Aorta (tissue), 5 donors: Measurements from ENCODE around the gene FLNA. TPM values are rescaled to one million over a fixed set of nuclear protein-coding genes. Genes with fewer than 3 reads are reported as not detected.
"Not testable (repeated sequence)": the region's sequence is repeated elsewhere in the genome, so short reads cannot be mapped to it uniquely, and the experiment has no call there.

Experiments used
- ATAC-seq: fragments of 200-7000 bp; cut with Tn5 transposase; one replicate; pipeline ENCODE4 v1.9.1; 2022; ENCODE audit warnings: moderate library complexity; ENCODE audit not compliant: low FRiP score
- DNase-seq, 2 donors: peaks; one replicate each; pipeline ENCODE4 v3.0.0-alpha.2; 2020
- H3K27ac ChIP-seq, 2 donors: one replicate each; pipeline ENCODE4 v1.5.1; 2013; ENCODE audit warnings: low read length in 2 of 2, mild to moderate bottlenecking in 2 of 2, moderate library complexity in 2 of 2, control low read depth in 1 of 2, inconsistent platforms in 1 of 2, low read depth in 1 of 2
- H3K27me3 ChIP-seq, 2 donors: one replicate each; pipeline ENCODE4 v1.6.1; 2013; ENCODE audit warnings: control low read depth in 1 of 2, low read length in 1 of 2, mild to moderate bottlenecking in 1 of 2, moderate library complexity in 1 of 2; ENCODE audit not compliant: insufficient read depth in 2 of 2, control insufficient read depth in 1 of 2
- H3K36me3 ChIP-seq, 2 donors: one replicate each; pipeline ENCODE4 v1.6.1; 2013; ENCODE audit warnings: control low read depth in 1 of 2, low read length in 1 of 2, mild to moderate bottlenecking in 1 of 2; ENCODE audit not compliant: insufficient read depth in 2 of 2, control insufficient read depth in 1 of 2
- H3K4me1 ChIP-seq, 2 donors: one replicate each; pipeline ENCODE4 v1.6.1; 2013; ENCODE audit warnings: low read length in 2 of 2, control low read depth in 1 of 2, mild to moderate bottlenecking in 1 of 2, moderate library complexity in 1 of 2; ENCODE audit not compliant: insufficient read depth in 2 of 2, control insufficient read depth in 1 of 2
- H3K4me3 ChIP-seq, 2 donors: one replicate each; pipeline ENCODE4 v1.5.1; 2013; ENCODE audit warnings: low read length in 2 of 2, control low read depth in 1 of 2, mild to moderate bottlenecking in 1 of 2
- H3K9me3 ChIP-seq: one replicate; pipeline ENCODE4 v1.6.1; 2013; ENCODE audit warnings: mild to moderate bottlenecking, low read length; ENCODE audit not compliant: control insufficient read depth
- WGBS, 2 donors: extraction: QIAGEN DNeasy Blood & Tissue Kit; methylation state at CpG; one replicate each; pipeline ENCODE4 v1.1.7; 2013; 5-methylcytosine and 5-hydroxymethylcytosine counted together
- intact Hi-C, 2 donors: fragments of 100-400 bp; cut with DNase I; formaldehyde crosslinking; loops; one replicate each; pipeline versions ENCODE4 v1.14.2 to v1.15.0; 2022
- polyA plus RNA-seq, 2 donors: library from polyadenylated mRNA; stranded (reverse); fragments of 200-250 nt; gene quantifications; one replicate each; pipeline ENCODE4 v1.2.3, GENCODE V29; 2013
- total RNA-seq, 2 donors: library from RNA; stranded (reverse); fragmentation: NEBNext Ultra II Directional; extraction: Animal tissue kit (Norgen Biotek cat#: 25700); gene quantifications; one replicate each; pipeline ENCODE4 v1.2.1, GENCODE V29; 2021
- donor health status: healthy with polysubstance abuse.
- donor health status: Bipolar disorder and iron deficiency.
- donor health status: DM: no; HTN: no; CAD: no.
- donor health status: DM: no; HTN: no; CAD: no.
- donor health status: DM: yes; HTN: yes; CAD: no.

The FLNA gene
- total and polyA plus RNA-seq, 4 donors = 515 to 7,857 (median 5,958) TPM

- H3K36me3 ChIP-seq, ATAC-seq, H3K27ac ChIP-seq, H3K9me3 ChIP-seq, H3K4me3 ChIP-seq, DNase-seq, intact Hi-C loops, H3K27me3 ChIP-seq, H3K4me1 ChIP-seq: not testable (repeated sequence)
- WGBS, 2 donors = 79 to 83% methylated on average over 7 of the region's 7 CpGs
Observed at GRCh38 chrX:154302998-154303397, 71.4 kb downstream of the FLNA start.

- no peak for ATAC-seq
- intact Hi-C loops = no loop called here
Observed at GRCh38 chrX:154300816-154301215, 73.6 kb downstream of the FLNA start.

More at GRCh38 chrX:154300816-154301215, 73.6 kb downstream of the FLNA start:
- WGBS, 2 donors = 93% methylated on average over 8 of the region's 8 CpGs
- Histone ChIP-seq H3K9me3 (no peaks in the 10 kb centered on the region), H3K4me1 (no peaks in the 10 kb centered on the region), H3K4me3 (no peak overlapping the region), H3K36me3 (no peaks in the 10 kb centered on the region), H3K27me3 (no peaks in the 10 kb centered on the region), H3K27ac (no peak overlapping the region)
- no peak for DNase-seq

Other genes with a start within 250 kb of the FLNA start
- not detected for gene OPN1LW, start 230.4 kb downstream of the FLNA start, total RNA-seq
- gene OPN1LW, start 230.4 kb downstream of the FLNA start, polyA plus RNA-seq = not detected
- not detected for gene OPN1MW, start 192.0 kb downstream of the FLNA start, total RNA-seq
- gene OPN1MW, start 192.0 kb downstream of the FLNA start, polyA plus RNA-seq = not detected
- not detected for gene OPN1MW2, start 154.9 kb downstream of the FLNA start, total RNA-seq
- not detected for gene OPN1MW2, start 154.9 kb downstream of the FLNA start, polyA plus RNA-seq
- not detected for gene OPN1MW3, start 117.1 kb downstream of the FLNA start, total RNA-seq
- gene OPN1MW3, start 117.1 kb downstream of the FLNA start, polyA plus RNA-seq = not detected
- not detected for gene TEX28, start 79.5 kb downstream of the FLNA start, total RNA-seq
- gene TEX28, start 79.5 kb downstream of the FLNA start, polyA plus RNA-seq = not detected
- under 1 TPM; 0.23 to 0.24 TPM for gene TKTL1, start 78.8 kb downstream of the FLNA start, total RNA-seq
- not detected for gene TKTL1, start 78.8 kb downstream of the FLNA start, polyA plus RNA-seq
- gene EMD, start 4.7 kb upstream of the FLNA start, total RNA-seq = 10 to 100 TPM; 49.9 to 73.1 TPM
- 100 to 1,000 TPM in 1 of 2 donors, 10 to 100 TPM in 1; 97.7 to 157 TPM for gene EMD, start 4.7 kb upstream of the FLNA start, polyA plus RNA-seq
- gene RPL10, start 23.7 kb upstream of the FLNA start, total RNA-seq = 1,000 to 10,000 TPM; 2,525 to 2,861 TPM
- gene RPL10, start 23.7 kb upstream of the FLNA start, polyA plus RNA-seq = 1,000 to 10,000 TPM; 7,028 to 7,505 TPM
- 10 to 100 TPM; 25.9 to 29.0 TPM for gene DNASE1L1, start 34.6 kb upstream of the FLNA start, total RNA-seq
- gene DNASE1L1, start 34.6 kb upstream of the FLNA start, polyA plus RNA-seq = 10 to 100 TPM; 37.3 to 46.2 TPM
- 10 to 100 TPM; 30.8 to 59.6 TPM for gene TAFAZZIN, start 36.9 kb upstream of the FLNA start, total RNA-seq
- gene TAFAZZIN, start 36.9 kb upstream of the FLNA start, polyA plus RNA-seq = 100 to 1,000 TPM in 1 of 2 donors, 1 to 10 TPM in 1; 5.5 to 129 TPM
- gene ATP6AP1, start 54.0 kb upstream of the FLNA start, total RNA-seq = 10 to 100 TPM; 63.3 to 63.5 TPM
- gene ATP6AP1, start 54.0 kb upstream of the FLNA start, polyA plus RNA-seq = 10 to 100 TPM; 44.1 to 77.5 TPM
- 100 to 1,000 TPM; 124 to 130 TPM for gene GDI1, start 62.5 kb upstream of the FLNA start, total RNA-seq
- 100 to 1,000 TPM in 1 of 2 donors, 10 to 100 TPM in 1; 77.0 to 209 TPM for gene GDI1, start 62.5 kb upstream of the FLNA start, polyA plus RNA-seq
- gene FAM50A, start 69.5 kb upstream of the FLNA start, total RNA-seq = 10 to 100 TPM; 57.1 to 62.9 TPM
- 100 to 1,000 TPM; 138 to 246 TPM for gene FAM50A, start 69.5 kb upstream of the FLNA start, polyA plus RNA-seq
- gene PLXNA3, start 83.6 kb upstream of the FLNA start, total RNA-seq = 10 to 100 TPM; 59.4 to 79.1 TPM
- 10 to 100 TPM in 1 of 2 donors, 1 to 10 TPM in 1; 6.5 to 39.7 TPM for gene PLXNA3, start 83.6 kb upstream of the FLNA start, polyA plus RNA-seq
- 1 to 10 TPM; 6.0 to 8.3 TPM for gene LAGE3, start 104.6 kb upstream of the FLNA start, total RNA-seq
- 1 to 10 TPM; 3.5 to 9.1 TPM for gene LAGE3, start 104.6 kb upstream of the FLNA start, polyA plus RNA-seq
- gene UBL4A, start 112.0 kb upstream of the FLNA start, total RNA-seq = 10 to 100 TPM; 20.5 to 27.2 TPM
- gene UBL4A, start 112.0 kb upstream of the FLNA start, polyA plus RNA-seq = 10 to 100 TPM; 24.3 to 26.6 TPM
- 10 to 100 TPM; 24.2 to 27.7 TPM for gene SLC10A3, start 116.0 kb upstream of the FLNA start, total RNA-seq
- 10 to 100 TPM; 16.8 to 38.8 TPM for gene SLC10A3, start 116.0 kb upstream of the FLNA start, polyA plus RNA-seq
- 10 to 100 TPM; 26.1 to 34.5 TPM for gene FAM3A, start 141.6 kb upstream of the FLNA start, total RNA-seq
- 100 to 1,000 TPM in 1 of 2 donors, 10 to 100 TPM in 1; 41.4 to 101 TPM for gene FAM3A, start 141.6 kb upstream of the FLNA start, polyA plus RNA-seq
- 10 to 100 TPM; 66.2 to 70.9 TPM for gene G6PD, start 172.2 kb upstream of the FLNA start, total RNA-seq
- 10 to 100 TPM; 19.7 to 61.8 TPM for gene G6PD, start 172.2 kb upstream of the FLNA start, polyA plus RNA-seq
- gene IKBKG, start 173.0 kb upstream of the FLNA start, total RNA-seq = 10 to 100 TPM; 30.3 to 31.8 TPM
- 10 to 100 TPM; 12.0 to 51.3 TPM for gene IKBKG, start 173.0 kb upstream of the FLNA start, polyA plus RNA-seq
- gene CTAG1A, start 210.5 kb upstream of the FLNA start, total RNA-seq = not detected
- not detected for gene CTAG1A, start 210.5 kb upstream of the FLNA start, polyA plus RNA-seq
- gene CTAG1B, start 244.6 kb upstream of the FLNA start, total RNA-seq = not detected
- not detected for gene CTAG1B, start 244.6 kb upstream of the FLNA start, polyA plus RNA-seq